GM18517 (cell line): ENCODE results near the gene DUS3L.

ENCODE experiments used
- ATAC-seq: cut with Tn5 transposase; IDR thresholded peaks from one replicate; pipeline ENCODE4 v1.9.1; 2021; ENCODE audit warnings: mild to moderate bottlenecking, moderate library complexity; ENCODE audit not compliant: unreplicated experiment

Gene DUS3L

DNA sequence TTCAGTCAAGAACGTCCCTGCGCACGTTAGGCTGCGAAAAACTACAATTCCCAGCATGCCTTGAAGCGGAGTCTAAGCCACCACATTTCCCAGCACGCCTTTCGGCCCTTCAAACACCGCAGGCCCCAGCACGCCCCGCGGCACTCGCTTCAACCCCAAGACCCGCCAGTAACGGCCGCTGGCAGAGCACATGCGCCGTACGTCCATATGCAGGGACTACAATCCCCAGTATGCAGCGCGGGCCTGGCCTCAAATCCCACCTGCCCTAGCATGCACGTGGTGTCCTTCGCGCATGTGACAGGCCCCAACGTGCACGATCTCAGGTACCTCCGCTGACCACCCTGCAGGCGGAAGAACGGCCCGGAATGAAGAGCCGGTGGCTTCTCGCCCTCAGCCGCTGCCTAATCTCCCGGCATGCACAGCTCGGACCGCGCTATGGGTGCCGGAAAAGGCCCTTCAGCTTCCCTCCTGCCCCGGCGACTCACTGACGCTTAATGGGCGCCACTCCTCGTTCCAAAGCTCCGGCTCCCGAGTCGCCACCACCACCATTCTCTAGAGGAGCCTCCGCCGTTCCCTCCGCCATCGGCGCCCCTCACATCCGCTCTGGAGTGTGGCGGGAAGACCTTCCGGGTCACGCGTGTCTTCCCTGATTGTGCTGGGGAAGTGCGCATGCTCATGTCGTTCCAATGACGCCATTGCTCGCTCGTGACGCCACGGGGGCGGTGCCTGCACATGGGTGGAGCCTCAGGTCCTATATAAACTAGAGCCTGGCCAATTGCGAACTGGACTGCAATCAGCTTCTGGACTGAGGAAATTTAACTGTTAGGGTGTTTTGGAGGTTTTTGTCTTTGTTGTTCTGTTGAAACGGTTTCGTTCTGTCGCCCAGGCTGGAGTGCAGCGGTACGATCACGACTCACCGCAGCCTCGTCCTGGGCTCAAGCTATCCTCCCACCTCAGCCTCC lies at the start of gene DUS3L:
DUS3L (minus strand) TSS at position 605 of the 962 bp plus-strand sequence; CDS start at position 583, 22 bp downstream.
- ATAC-seq: peak; percentile 87

- ATAC-seq: no peak
Observed at GRCh38 chr19:5839065-5840017, 48.4 kb upstream of the DUS3L start, which contains the start of gene FUT6. TSS of gene FUT6 (minus strand) at chr19:5839702. CDS start at chr19:5832567, 7,135 bp downstream.

GRCh38 chr19:5838353-5839064 lies 47.5 kb upstream of the DUS3L start:
- ATAC-seq: no peak

GRCh38 chr19:5837761-5838352 lies 46.9 kb upstream of the DUS3L start:
- ATAC-seq: no peak

DNA sequence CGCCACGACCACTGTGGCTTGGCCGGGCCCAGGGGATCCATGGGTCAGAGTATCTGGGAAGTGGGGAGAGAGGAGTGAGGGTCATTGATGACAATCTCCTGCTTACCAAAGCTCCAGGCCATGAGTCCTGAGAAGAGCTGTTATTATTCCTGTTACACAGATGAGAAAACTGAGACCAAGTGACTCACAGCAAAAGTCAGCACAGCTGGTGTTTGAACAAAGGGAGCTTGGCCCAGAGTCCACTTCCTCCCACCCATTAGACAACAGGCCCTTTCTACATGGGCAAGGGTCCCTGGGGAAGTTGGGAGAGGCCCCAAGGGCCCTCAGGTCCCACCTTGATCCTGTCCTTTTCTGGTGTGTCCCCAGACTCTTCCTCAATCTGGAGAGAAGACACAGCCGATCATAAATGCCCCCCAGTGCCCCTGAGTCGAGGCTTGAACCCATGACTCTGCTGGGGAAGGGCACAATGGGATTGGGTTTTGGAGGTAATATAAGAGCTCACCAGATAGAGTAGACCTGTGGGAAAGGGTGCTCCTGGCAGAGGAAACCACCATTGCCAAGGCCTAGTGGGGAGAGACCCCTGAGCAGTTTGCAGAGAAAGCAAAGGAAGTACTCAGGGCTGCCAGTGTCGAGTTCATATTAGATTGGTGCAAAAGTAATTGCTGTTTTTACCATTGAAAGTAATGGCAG lies 41.7 kb upstream of the DUS3L start:
- no peak for ATAC-seq

DNA sequence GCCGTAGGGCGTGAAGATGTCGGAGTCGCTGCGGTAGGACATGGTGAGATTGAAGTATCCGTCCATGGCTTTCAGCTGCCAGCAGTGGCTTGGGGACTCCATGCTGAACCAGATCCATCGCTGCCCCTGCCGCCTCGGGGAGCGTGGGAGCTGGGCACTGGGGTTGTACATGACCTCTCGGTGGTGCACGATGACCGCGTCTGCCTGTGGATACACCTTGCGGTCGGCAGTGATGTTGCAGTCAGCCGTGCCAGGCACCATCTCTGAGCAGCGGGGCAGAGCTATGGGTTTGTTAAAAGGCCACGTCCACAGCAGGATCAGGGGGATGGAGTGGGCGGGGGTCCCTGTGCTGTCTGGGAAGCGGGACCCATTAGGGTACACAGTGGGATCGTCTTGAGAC lies 41.1 kb upstream of the DUS3L start:
- no peak for ATAC-seq

DNA sequence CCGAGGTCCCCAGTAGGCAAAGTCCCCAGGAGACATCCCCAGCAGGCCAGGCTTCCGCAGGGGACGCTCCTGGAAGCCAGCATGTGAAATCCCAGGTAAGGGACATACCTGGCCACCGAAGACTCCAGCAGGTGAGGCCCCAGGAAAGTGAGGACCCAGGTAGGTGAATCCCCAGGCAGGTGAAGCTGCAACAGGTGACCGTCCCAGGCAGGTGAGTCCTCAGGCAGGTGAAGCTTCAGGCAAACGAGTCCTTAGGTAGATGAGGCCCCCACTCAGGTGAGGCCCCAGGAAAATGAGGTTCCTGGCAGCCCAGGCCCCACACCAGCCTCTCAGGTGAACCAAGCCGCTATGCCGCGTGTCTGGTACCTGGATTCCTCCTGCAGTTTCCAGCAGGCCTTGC lies 40.2 kb upstream of the DUS3L start:
- ATAC-seq: no peak

DNA sequence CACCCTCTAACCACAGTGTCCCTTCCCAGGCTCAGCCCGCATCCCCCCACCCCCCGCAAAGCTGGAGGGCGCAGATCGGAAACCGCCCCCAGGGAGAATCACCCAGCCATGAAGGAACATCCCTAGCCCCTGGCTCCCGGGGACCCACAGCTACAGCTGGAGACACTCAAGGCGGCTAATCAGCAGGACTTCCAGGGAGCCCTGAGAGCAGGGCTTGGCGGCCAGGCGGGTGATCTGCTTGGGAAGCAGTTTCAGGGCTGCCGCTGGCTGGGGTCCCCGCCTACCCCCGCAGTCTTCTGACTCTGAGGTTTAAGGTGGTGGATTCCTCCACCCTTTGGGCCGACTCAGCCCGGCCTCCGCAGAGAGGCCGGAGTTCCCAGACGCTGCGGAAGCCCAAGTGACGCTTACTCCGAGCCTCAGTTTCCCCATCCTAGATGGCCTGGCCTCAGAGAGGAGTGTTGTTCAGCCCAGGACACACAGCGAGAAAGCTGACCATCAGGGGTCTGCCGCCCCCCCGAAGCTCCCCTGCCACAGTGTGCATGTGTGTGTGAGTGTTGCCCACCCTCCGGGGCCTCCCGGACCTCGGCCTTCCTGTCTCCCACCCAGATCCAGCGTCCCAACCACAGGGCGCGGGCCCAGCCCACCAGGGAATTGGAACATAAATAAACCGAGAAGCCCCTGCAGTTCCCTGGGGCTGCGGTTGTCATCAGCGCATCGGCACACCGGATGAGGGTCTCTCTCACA lies 38.8 kb upstream of the DUS3L start:
- ATAC-seq: no peak

DNA sequence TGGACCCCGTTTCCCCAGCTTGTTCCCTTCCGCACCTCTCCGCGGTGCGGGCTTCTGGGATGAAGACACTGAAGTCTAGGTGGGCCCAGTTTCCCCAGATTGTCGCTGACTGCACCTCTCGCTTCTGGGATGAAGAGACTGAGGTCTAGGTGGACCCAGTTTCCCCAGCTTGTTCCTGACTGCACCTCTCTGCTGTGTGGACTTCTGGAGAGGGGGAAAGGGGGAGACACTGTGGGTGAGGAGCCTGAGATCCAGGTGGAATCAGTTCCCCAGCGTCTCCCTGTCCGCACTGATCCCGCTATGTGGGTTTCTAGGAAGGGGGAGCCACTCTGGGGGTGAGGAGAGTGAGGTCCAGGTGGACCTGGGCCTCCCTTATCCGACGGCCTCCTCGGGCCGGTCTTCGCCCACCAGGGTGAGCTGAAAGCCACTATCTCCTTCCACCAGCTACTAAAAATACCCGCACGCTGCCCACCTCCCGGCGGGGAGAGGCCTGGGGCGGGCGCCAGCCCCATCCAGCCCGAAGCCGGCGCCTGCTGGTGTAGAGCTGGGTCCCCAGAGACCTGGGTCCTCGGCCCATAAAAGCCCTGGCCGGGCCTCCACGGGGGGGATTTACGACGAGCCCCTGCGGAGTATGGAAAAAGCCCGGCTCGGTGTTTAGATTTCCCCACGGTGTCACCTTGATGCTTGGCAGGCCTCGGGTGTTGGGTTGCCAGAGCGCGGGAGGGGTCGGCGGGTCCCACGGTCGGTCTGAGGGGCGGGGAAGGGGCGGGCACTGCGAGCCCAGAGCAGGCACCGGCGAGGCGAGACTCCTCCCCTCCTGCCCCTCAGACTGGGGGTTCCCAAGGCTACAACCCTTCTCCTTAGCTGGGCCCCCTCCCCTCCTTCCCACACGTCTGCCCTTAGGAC lies 38.0 kb upstream of the DUS3L start:
- no peak for ATAC-seq

- ATAC-seq: peak; percentile 83
Observed at GRCh38 chr19:5827891-5828660, 37.1 kb upstream of the DUS3L start.

DNA sequence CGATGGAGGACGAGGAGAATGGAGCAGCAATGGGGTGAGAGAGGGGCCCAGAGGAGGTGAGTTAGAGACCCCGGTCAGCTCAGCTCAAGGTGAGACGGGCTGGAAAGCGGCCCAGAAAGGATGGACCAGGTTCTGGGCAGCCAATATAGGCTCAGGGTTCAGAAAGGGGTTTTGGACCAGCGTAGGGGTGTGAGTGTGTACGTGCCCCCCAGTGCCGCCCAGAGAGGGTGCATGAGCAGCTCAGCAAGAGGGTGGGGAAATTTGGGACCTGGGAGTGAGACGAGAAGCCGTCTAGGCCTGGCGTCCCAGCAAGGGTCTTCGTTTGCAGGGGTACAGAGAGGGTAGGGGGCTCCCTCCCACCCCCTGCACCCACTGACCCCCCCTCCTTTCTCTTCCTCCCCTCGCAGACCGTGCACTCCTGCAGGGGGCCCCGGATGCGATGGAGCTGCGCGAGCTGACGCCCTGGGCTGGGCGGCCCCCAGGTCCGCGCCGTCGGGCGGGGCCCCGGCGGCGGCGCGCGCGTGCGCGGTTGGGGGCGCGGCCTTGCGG lies 36.5 kb upstream of the DUS3L start:
- no peak for ATAC-seq

DNA sequence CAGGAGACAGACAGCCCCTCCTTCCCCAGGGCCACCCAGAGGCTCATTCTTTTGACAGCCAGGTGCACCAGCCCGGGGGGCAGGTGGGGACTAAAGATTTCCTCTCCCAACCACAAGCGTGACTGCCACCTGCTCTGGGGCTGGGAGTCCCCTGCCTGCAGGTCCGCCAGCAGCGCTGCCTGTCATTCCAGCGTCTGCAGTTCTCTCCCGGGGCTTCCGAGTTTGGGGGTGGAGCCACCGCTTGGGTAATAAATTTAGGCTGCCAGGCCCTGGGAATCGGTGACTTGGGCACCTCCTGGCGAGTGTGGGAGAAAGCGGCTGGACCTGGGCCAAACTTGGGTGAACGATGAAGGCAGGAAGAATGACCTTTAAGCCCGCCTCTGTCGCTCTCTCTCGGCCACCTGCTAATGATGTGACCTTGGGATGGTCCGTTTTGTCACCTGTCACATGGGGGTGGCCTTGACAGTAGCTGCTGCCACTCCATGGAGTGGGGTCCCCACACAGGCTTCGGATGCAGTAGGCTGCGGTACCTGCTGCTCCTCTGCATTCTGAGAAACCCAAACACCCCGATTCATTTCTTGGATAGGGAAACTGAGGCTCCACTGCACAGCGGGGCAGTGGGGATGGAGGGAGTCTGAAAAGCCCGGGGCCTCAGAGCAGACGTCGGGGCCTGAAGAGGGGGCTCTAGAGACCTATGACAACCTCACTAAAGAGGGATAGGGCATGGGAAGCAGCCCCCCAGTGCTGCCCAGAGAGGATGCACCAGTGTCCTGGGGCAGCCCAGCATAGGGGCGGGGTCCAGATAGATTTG lies 35.8 kb upstream of the DUS3L start:
- ATAC-seq: no peak

DNA sequence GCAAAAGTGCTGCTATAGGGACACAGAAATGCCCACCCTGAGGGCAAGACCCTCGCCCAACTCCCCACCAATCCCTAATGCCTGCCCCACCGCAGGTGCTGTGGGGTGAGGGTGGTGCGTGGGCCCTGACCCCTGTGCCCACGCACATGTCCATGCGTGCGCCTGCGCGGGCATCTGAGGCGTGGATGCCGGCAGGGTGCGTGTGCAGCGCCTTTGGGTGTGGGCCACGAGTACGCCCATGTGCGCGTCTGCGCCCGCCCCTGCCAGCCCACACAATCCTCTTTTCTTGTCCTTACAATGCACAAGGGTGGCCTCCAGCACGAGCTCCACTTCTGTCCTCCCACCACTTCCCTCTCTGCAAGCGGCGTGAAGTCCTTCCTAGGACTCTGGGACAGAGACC lies 34.2 kb upstream of the DUS3L start:
- no peak for ATAC-seq

DNA sequence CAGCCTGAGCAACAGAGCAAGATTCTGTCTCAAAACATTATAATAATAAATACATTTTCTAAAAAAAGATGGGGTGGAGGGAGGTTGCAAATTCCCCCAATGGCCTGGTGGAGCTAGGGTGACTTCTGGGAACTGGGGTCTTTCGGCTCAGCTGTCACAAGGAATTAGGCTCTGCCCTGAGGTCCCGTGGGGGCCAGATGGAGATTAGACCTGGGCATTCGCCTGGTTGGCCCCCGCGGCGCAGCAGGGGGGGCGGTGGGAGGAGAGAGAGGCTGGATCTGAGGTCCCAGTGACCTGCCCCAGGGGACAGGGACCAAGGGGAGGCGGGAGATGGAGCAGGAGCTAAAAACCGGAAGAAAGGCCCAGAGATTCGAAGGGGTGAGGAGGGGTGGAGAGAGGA lies 33.8 kb upstream of the DUS3L start:
- no peak for ATAC-seq

- ATAC-seq: no peak
Observed at GRCh38 chr19:5823579-5824281, 32.8 kb upstream of the DUS3L start.
